ENCODE results near the gene TTI1. TPM values are rescaled to one million over a fixed set of nuclear protein-coding genes. Genes with fewer than 3 reads are reported as not detected.
A peak's percentile ranks its signal among the peaks of the same experiment; 100 is the strongest.

The TTI1 gene
- total RNA-seq, 2 donors from 2014 or later, result 37.5 to 56.2 TPM

DNA sequence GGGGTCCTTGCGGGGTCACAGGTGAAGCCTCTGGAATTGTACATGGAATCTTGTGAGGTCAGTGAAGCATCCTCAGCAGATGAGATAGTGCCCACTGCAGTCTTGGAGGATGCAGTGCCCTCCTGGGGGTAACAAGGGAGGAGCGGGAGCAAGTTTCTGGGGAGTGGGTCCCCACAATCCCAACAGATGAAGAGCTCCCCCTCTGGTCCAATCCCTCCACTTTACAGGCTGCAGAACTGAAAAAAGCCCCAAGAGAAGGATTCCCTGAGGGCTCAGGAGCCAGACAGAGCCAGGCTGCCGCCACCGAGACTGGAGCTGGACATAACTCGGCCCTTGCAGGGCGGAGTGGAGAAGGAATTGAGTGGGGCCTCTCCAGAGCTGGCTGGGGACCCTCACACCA, 52.4 kb downstream of the TTI1 start:
- DNase-seq, result no peak
- peaks cover 8% of the 10 kb centered on the region for H3K36me3 ChIP-seq (ENCODE audit: control insufficient read depth, insufficient read depth, low read length)
- H3K27ac Mint-ChIP-seq, result no peak overlapping the region
- no peaks in the 10 kb centered on the region for H3K4me1 ChIP-seq (ENCODE audit: control insufficient read depth, insufficient read depth, low read length)
- no peak overlapping the region for H3K4me3 Mint-ChIP-seq
- 99 to 100% methylated on average over 1 to 6 of the region's 6 CpGs for WGBS, 2 experiments (ENCODE audit: insufficient coverage in 1 of 2, insufficient read length in 1 of 2)
- no peaks in the 10 kb centered on the region for H3K9me3 Mint-ChIP-seq
- H3K4me1 Mint-ChIP-seq, result peaks cover 10% of the 10 kb centered on the region
- peak overlapping the region; percentile 16 for H3K27ac ChIP-seq (ENCODE audit: low read depth, low read length)
- no peak overlapping the region for H3K4me3 ChIP-seq (ENCODE audit: low read length)
- H3K27me3 ChIP-seq (ENCODE audit: control insufficient read depth, insufficient read depth, low read length, poor library complexity, severe bottlenecking), result no peaks in the 10 kb centered on the region
- H3K9ac ChIP-seq (ENCODE audit: extremely low read depth, low read length, poor library complexity, severe bottlenecking), result no peak overlapping the region
- TF ChIP-seq, protein P1, sequence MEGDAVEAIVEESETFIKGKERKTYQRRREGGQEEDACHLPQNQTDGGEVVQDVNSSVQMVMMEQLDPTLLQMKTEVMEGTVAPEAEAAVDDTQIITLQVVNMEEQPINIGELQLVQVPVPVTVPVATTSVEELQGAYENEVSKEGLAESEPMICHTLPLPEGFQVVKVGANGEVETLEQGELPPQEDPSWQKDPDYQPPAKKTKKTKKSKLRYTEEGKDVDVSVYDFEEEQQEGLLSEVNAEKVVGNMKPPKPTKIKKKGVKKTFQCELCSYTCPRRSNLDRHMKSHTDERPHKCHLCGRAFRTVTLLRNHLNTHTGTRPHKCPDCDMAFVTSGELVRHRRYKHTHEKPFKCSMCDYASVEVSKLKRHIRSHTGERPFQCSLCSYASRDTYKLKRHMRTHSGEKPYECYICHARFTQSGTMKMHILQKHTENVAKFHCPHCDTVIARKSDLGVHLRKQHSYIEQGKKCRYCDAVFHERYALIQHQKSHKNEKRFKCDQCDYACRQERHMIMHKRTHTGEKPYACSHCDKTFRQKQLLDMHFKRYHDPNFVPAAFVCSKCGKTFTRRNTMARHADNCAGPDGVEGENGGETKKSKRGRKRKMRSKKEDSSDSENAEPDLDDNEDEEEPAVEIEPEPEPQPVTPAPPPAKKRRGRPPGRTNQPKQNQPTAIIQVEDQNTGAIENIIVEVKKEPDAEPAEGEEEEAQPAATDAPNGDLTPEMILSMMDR (conservative IDR thresholded peaks at IDR 0.05), result no peak
- H3K27me3 Mint-ChIP-seq (ENCODE audit: insufficient read depth), result no peaks in the 10 kb centered on the region
- peaks cover 16% of the 10 kb centered on the region for H3K36me3 Mint-ChIP-seq (ENCODE audit: low read depth)
- no peaks in the 10 kb centered on the region for H3K9me3 ChIP-seq (ENCODE audit: control insufficient read depth, low read length)

DNA sequence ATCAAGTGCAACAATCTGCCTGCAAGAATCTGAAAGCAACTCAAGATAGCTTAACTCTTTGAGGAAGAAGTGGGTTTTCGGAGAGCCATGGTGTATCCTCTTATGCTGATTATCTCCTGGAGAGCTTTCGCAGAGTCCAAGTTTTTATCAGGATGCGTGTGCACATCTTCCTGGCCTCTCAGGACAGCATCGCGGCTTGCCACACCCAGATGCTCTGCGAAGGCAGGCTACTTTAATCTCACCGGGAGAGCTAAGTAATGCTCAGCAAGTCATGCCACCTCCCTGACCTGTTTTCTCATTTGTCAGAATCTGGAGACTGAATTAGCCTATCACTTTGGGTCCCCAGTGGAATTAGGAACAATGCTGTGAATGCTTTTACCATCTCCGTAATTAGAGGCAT, 52.9 kb downstream of the TTI1 start:
- H3K4me1 Mint-ChIP-seq, result peaks cover 10% of the 10 kb centered on the region
- 87% methylated on average over 7 to 8 of the region's 8 CpGs for WGBS, 2 experiments (ENCODE audit: insufficient coverage in 1 of 2, insufficient read length in 1 of 2)
- H3K4me3 Mint-ChIP-seq, result no peak overlapping the region
- no peak for DNase-seq
- Histone ChIP-seq H3K27me3 (ENCODE audit: control insufficient read depth, insufficient read depth, low read length, poor library complexity, severe bottlenecking) (no peaks in the 10 kb centered on the region), H3K9me3 (ENCODE audit: control insufficient read depth, low read length) (no peaks in the 10 kb centered on the region), H3K4me1 (ENCODE audit: control insufficient read depth, insufficient read depth, low read length) (no peaks in the 10 kb centered on the region), H3K9ac (ENCODE audit: extremely low read depth, low read length, poor library complexity, severe bottlenecking) (no peak overlapping the region), H3K36me3 (ENCODE audit: control insufficient read depth, insufficient read depth, low read length) (peaks cover 8% of the 10 kb centered on the region), H3K4me3 (ENCODE audit: low read length) (no peak overlapping the region), H3K27ac (ENCODE audit: low read depth, low read length) (no peak overlapping the region)
- H3K27me3 Mint-ChIP-seq (ENCODE audit: insufficient read depth), result no peaks in the 10 kb centered on the region
- no peak overlapping the region for H3K27ac Mint-ChIP-seq
- H3K36me3 Mint-ChIP-seq (ENCODE audit: low read depth), result peaks cover 16% of the 10 kb centered on the region
- TF ChIP-seq, protein P1 (conservative IDR thresholded peaks at IDR 0.05), result no peak
- no peaks in the 10 kb centered on the region for H3K9me3 Mint-ChIP-seq

DNA sequence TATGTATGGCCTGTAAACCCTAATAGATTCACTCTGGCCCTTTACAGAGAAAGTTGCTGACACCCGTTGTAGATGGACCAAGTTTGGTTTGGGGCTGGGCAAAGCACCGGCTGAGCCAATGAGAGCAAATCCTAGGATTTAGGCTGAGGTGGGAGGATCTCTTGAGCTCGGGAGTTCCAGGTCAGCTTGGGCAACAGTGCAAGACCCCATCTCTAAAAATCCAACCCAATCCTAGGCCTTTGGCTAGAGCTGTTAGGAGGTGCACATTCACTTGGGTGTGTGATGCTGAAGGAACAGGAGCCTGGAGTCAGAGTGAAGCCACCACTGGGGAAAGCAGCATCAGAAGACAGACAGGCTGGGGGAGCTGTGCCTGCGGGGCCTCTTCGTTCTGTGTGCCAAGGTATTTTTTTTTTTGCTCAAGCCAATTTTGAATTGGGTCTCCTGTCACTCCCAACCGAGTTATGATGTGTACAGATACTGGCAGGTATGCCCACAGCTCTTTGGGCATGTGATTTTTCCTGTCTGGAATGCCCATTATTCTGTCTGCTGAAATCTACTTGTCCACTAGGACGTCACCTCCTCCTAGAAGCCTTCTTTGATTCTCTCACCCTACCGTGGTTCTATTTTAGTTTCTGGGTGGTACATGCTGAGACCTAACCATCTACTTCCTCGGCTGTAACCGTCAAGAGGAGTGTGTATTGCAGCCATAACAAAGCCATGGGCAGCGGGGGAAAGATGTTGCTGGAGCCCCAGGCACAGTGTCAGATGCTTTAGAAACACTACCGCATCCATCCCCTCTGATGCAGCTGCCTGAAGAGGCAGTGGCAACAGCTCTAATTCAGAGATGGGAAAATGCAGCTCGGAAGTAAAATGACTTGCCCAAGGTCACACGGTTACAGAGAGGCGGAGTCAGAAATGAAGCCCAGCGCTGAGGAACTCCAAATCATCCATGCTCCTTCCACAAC, 54.0 kb downstream of the TTI1 start:
- H3K36me3 Mint-ChIP-seq (ENCODE audit: low read depth), result peaks cover 16% of the 10 kb centered on the region
- no peak overlapping the region for H3K27ac Mint-ChIP-seq

More for the DNA sequence above, 54.0 kb downstream of the TTI1 start:
- no peak overlapping the region for H3K4me3 Mint-ChIP-seq
- Histone ChIP-seq H3K9me3 (ENCODE audit: control insufficient read depth, low read length) (no peaks in the 10 kb centered on the region), H3K4me1 (ENCODE audit: control insufficient read depth, insufficient read depth, low read length) (no peaks in the 10 kb centered on the region), H3K27ac (ENCODE audit: low read depth, low read length) (no peak overlapping the region), H3K36me3 (ENCODE audit: control insufficient read depth, insufficient read depth, low read length) (peaks cover 8% of the 10 kb centered on the region), H3K9ac (ENCODE audit: extremely low read depth, low read length, poor library complexity, severe bottlenecking) (no peak overlapping the region), H3K4me3 (ENCODE audit: low read length) (no peak overlapping the region), H3K27me3 (ENCODE audit: control insufficient read depth, insufficient read depth, low read length, poor library complexity, severe bottlenecking) (no peaks in the 10 kb centered on the region)
- no peaks in the 10 kb centered on the region for H3K27me3 Mint-ChIP-seq (ENCODE audit: insufficient read depth)
- TF ChIP-seq, protein P1 (conservative IDR thresholded peaks at IDR 0.05), result peak; percentile 40
- 90 to 91% methylated on average over 13 to 16 of the region's 16 CpGs for WGBS, 2 experiments (ENCODE audit: insufficient coverage in 1 of 2, insufficient read length in 1 of 2)
- no peak for DNase-seq
- H3K9me3 Mint-ChIP-seq, result no peaks in the 10 kb centered on the region
- H3K4me1 Mint-ChIP-seq, result peaks cover 10% of the 10 kb centered on the region

Data from endodermal cell (in vitro differentiated cells).